ENCODE measurements around the gene DLGAP1. TPM values are rescaled to one million over a fixed set of nuclear protein-coding genes. Genes with fewer than 3 reads are reported as not detected.

DLGAP1 gene
- total RNA-seq, 4 donors from 2014 or later, result 1.2 to 1.4 (median 1.4) TPM

- no peak for TF ChIP-seq EP300 (IDR thresholded peaks at IDR 0.05)
- TF ChIP-seq POLR2A (IDR thresholded peaks at IDR 0.05; ENCODE audit: low read depth), result no peak
- no peak for TF ChIP-seq CTCF (IDR thresholded peaks at IDR 0.05)
- TF ChIP-seq POLR2AphosphoS5 (IDR thresholded peaks at IDR 0.05), result no peak
Observed at GRCh38 chr18:4224031-4224704, 230.9 kb downstream of the DLGAP1 start.

GRCh38 chr18:4211111-4211837 lies 243.8 kb downstream of the DLGAP1 start:
- TF ChIP-seq CTCF (IDR thresholded peaks at IDR 0.05), result no peak
- TF ChIP-seq POLR2AphosphoS5 (IDR thresholded peaks at IDR 0.05), result no peak
- no peak for TF ChIP-seq POLR2A (IDR thresholded peaks at IDR 0.05; ENCODE audit: low read depth)
- TF ChIP-seq EP300 (IDR thresholded peaks at IDR 0.05), result no peak
- H3K9me3 ChIP-seq, result no peaks in the 10 kb centered on the region
- no peak for DNase-seq (ENCODE audit: extremely low spot score)
- H3K4me3 ChIP-seq, result no peak overlapping the region
- H3K36me3 ChIP-seq, result no peaks in the 10 kb centered on the region
- H3K27ac ChIP-seq (replicated peaks in 1 of 4), result no peak overlapping the region
- 60% methylated on average over 5 of the region's 5 CpGs for WGBS
- H3K27me3 ChIP-seq, result no peaks in the 10 kb centered on the region
- H3K4me1 ChIP-seq, result no peaks in the 10 kb centered on the region
- intact Hi-C loops (cut with DNase I), result no loop called here

More at GRCh38 chr18:4224031-4224704, 230.9 kb downstream of the DLGAP1 start:
- Histone ChIP-seq H3K36me3 (no peaks in the 10 kb centered on the region), H3K4me3 (no peak overlapping the region), H3K4me1 (no peaks in the 10 kb centered on the region), H3K27ac (replicated peaks in 1 of 4) (no peak overlapping the region), H3K27me3 (no peaks in the 10 kb centered on the region), H3K9me3 (peaks cover 0 to 6% (median under 1%) of the 10 kb centered on the region in 4 donors)
- no peak for DNase-seq (ENCODE audit: extremely low spot score)
- WGBS, result 76% methylated on average over 4 of the region's 4 CpGs
- intact Hi-C loops (cut with DNase I), result no loop called here

- Histone ChIP-seq H3K9me3 (no peaks in the 10 kb centered on the region), H3K27ac (replicated peaks in 1 of 4) (no peak overlapping the region), H3K27me3 (no peaks in the 10 kb centered on the region), H3K4me3 (no peak overlapping the region), H3K4me1 (no peaks in the 10 kb centered on the region), H3K36me3 (no peaks in the 10 kb centered on the region)
- intact Hi-C loops (cut with DNase I), result no loop called here
- TF ChIP-seq POLR2A (IDR thresholded peaks at IDR 0.05; ENCODE audit: low read depth) (no peak), EP300 (IDR thresholded peaks at IDR 0.05) (no peak), CTCF (IDR thresholded peaks at IDR 0.05) (no peak), POLR2AphosphoS5 (IDR thresholded peaks at IDR 0.05) (no peak)
- 92% methylated on average over 1 of the region's 1 CpG for WGBS
- DNase-seq (ENCODE audit: extremely low spot score), result no peak
Observed at GRCh38 chr18:4208366-4208765, 246.7 kb downstream of the DLGAP1 start.

- H3K9me3 ChIP-seq, result no peaks in the 10 kb centered on the region
- intact Hi-C loops (cut with DNase I), result no loop called here
Observed at GRCh38 chr18:4207383-4207985, 247.6 kb downstream of the DLGAP1 start.

More at GRCh38 chr18:4207383-4207985, 247.6 kb downstream of the DLGAP1 start:
- TF ChIP-seq POLR2A (IDR thresholded peaks at IDR 0.05; ENCODE audit: low read depth), result no peak
- TF ChIP-seq EP300 (IDR thresholded peaks at IDR 0.05), result no peak
- no peak for TF ChIP-seq CTCF (IDR thresholded peaks at IDR 0.05)
- no peak for TF ChIP-seq POLR2AphosphoS5 (IDR thresholded peaks at IDR 0.05)
- Histone ChIP-seq H3K36me3 (no peaks in the 10 kb centered on the region), H3K4me3 (no peak overlapping the region), H3K4me1 (no peaks in the 10 kb centered on the region), H3K27ac (replicated peaks in 1 of 4) (no peak overlapping the region), H3K27me3 (no peaks in the 10 kb centered on the region)
- no peak for DNase-seq (ENCODE audit: extremely low spot score)
- WGBS, result 82% methylated on average over 7 of the region's 7 CpGs
